Body of pancreas (tissue), 4 donors: ENCODE measurements around the gene HES7.
A peak's percentile ranks its signal among the peaks of the same experiment; 100 is the strongest.

ENCODE experiments used
- CTCF ChIP-seq, 7 experiments: fragments of 450-650 bp in 4 of 7; fragments of 200-600 bp in 3 of 7; sonication (generic) in 3 of 7; IDR thresholded peaks; one replicate each; pipeline ENCODE4 v1.5.1; 2016 to 2019; ENCODE audit warnings: antibody characterized with exemption in 7 of 7
- POLR2A ChIP-seq, 3 donors: fragments of 450-650 bp; IDR thresholded peaks; one replicate each; pipeline ENCODE4 v1.6.1; 2016; ENCODE audit warnings: antibody characterized with exemption in 3 of 3, mild to moderate bottlenecking in 2 of 3

GRCh38 chr17:8109661-8110455 lies 14.0 kb downstream of the HES7 start:
- TF ChIP-seq CTCF (IDR thresholded peaks at IDR 0.05): peak; percentile 82 to 92 (median 87)
- TF ChIP-seq POLR2A (IDR thresholded peaks at IDR 0.05): no peak
